Measurements from ENCODE around the gene TRABD2B.

The TRABD2B gene

DNA sequence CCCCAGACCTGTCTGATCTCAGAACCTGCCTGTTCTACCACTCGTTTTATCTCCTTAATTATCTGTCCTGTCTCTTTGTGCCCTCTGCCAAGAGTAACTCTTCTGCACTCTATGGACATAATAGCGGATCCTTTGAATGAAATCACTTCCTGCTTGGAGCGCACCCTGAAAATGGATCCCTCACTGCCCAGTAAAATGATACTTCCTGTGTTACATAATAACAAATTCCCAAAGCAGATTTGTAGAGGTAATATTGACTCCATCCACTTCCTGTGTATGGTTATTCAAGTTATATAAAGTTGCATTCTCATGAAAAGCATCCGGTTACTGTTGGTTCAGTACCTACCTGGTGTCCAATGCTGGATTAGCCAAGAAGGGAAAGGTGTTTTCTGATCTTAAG is 246.0 kb downstream of the TRABD2B start:
- DNase-seq, result no peak

DNA sequence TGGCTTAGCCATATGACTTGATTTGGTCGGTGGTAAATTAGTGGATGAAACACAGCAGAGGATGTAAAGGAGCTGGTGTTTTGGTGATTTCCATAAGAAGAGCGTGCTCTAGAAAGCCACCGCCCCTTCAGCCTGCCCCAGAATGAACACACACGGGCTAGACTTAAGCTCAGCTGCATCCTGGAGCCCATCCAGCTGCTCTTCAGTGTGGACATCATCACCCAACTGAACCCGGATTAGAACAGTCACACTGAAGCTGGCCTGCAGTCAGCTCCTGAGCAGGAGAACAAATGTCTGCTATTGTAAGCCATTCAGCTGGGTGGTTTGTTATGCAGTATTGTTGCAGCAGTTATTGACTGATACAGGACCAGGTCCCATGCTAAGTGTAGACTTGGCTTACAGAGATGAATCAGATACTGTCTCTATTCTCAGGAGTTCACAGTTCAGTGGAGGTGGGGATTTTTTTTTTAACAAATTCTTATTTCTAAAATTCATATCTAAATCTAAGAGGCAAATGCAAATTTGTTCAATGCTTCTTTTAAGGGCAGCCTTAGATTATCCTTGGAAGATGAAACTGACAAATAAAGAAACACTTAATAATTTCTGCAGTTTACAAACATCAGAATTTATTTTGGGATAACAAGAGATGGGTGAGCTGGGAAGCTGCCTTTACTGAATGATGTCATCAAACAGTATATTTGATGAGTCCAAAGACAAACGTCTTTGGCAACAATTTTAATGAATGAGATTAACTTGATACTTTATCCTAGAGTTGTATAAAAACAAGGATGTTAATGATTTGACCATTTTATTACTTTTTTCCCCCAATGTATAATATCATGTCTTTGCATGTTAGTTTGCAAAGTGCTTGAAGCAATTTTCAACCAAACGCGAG is 251.2 kb downstream of the TRABD2B start:
- DNase-seq, result no peak

DNA sequence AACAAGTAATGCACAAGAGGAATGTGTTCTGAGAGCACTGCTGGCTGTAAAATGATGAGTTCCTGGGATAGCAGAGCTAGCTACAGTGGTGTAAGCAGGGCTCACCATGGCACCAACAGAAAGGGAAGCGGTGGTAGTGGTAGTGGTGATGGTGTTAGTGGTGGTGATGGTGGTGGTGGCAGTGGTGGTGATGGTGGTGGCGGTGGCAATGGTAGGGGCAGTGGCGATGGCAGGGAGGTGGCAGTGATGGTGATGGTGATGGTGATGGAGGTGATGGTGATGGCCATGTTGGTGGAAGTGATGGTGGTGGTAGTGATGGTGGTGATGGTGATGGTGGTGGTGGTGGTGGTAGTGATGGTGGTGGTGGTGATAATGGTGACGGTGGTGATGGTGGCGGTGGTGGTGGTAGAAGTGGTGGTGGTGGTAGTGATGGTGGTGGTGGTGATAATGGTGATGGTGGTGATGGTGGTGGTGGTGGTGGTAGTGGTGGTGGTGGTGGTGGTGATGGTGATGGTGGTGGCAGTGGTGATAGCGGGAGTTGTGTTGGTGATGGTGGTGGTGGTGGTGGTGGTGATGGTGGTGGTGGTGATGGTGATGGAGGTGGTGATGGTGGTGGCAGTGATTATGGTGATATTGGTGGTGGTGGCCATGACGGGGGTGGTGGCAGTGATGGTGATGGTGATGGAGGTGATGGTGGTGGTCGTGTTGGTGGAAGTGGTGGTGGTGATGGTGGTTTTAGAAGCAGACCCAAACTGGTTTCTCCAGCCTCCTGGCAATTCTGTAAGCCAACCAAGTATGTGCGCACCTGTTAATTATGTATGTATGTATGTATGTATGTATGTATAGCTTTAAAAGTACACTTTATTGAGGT is 254.1 kb downstream of the TRABD2B start:
- DNase-seq, result no peak

DNA sequence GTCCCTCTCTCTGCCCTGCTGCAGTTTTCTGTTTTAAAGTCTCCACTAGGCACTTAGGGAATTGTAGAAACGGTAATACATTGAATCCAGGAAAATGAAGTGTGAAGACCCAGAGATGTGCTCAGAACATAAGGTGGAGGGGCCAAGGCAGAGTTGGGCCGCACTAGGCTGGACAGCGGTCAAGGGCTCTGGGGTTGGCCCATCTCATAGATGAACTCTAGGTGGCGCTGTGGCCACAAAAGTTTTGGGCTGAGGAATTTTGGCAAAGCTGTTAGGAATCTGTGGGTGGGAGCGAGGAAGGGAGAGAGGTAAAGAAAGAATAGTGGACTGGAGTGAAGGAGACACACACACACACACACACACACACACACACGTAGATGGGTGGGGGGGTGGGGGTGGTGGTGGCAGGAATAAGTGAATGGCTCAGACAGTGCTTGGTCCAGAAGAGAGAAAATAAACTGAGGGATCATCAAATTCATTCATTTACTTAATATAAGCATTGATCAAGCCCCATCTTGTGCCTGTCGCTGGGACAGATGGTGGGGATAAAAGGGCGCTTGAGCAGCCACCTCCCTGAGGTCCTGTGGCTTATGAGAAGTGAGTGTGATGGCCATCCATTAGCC is 258.5 kb downstream of the TRABD2B start:
- DNase-seq, result peak; percentile 82

DNA sequence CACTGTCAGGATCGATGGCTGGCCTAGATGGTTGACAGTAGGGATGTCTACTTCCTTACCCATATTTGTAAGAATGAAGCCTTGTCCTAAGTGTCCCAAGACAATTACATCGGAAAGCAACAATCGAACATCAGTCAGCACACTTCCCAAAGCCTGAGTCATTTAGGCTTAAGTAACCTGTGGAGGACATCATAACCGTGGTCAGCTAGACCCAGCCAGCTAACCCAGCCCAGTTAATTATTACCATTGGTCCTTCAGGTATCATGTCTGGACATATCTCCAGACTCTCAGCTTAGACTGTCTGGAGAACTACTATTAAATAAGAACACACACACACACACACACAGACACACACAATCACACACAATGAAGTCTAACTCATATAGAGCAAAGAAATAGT is 264.7 kb downstream of the TRABD2B start:
- DNase-seq, result no peak

DNA sequence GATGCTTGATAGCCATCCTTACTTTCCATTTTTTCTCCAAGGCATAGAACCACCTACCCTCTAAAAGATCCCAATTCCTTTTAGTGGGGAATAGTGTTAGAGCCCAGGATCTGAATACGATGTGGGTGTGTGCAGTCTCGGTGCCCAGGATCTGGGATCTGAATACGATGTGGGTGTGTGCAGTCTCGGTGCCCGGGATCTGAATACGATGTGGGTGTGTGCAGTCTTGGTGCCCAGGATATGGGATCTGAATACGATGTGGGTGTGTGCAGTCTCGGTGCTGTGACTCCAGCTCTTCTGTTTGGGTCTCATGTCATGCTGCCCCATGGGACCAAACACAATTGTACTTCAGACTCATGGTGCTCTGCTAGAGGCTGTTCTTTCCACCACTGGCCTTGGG is 265.5 kb downstream of the TRABD2B start:
- no peak for DNase-seq

DNA sequence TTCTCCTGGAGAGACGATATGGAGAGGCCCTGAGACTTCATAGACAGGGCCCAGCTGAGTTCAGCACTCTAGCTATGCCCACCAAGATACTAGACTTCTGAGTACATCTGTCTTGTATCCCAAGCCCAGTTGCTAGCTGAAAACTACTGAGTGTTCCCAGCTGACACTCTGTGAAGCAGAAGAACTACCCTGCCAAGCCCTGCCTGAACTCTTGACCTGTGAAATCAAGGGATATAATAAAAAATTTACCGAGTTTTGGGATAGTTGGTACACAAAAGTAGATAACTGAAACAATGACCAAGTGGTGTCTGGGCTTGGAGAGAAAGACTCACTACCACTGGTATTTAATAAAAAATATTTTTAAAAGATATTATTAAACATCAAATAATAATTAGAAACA is 267.5 kb downstream of the TRABD2B start:
- DNase-seq, result no peak

DNA sequence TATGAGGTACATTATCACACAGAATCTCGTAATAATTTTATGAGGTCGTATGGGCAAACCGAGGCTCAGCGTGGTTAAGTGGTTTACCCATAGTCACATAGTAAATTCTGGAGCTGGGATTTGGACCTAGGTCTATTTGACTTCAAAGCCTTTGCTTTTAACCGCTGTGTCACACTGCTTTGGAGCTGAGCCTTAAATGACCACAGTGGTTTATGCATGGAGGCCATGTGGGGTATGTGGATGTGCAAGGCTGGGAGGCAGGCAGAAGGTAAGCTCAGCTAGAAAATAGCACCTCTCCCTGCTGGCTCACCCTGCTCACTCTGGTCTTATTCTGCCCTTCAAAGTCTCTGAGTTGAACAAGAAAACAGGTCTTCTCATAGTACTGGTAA is 269.5 kb downstream of the TRABD2B start:
- DNase-seq, result no peak

DNA sequence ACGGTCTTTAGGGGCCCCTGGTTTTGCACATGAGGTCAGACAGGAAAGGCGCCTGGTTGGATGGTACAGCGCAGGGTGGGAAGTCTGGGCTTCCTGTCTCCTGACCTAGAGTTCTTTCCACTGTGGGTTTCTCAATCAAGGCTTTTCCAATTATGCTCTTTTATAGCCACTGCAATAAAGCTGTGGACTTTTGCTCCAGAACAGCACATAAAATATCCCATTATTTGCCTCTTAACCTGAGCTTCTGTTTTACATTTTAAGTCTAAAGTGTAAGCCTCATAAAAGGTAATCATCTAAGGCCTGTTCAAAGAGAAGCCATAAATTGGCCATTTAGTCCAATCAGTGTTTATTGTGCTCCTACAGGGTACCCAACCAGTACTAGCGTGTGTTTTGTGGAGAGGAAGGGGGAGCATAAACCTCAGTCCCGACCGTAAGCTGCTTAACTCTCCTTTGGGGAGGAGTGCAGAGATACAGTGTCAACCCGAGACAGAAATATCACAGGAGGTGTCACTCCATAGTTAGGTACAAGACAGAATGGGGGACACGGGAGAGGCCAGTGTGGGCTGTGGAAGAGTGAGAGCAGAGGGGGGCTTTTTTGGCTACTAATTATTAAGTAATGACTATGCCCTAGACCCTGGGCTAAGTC is 270.0 kb downstream of the TRABD2B start:
- DNase-seq, result no peak

DNA sequence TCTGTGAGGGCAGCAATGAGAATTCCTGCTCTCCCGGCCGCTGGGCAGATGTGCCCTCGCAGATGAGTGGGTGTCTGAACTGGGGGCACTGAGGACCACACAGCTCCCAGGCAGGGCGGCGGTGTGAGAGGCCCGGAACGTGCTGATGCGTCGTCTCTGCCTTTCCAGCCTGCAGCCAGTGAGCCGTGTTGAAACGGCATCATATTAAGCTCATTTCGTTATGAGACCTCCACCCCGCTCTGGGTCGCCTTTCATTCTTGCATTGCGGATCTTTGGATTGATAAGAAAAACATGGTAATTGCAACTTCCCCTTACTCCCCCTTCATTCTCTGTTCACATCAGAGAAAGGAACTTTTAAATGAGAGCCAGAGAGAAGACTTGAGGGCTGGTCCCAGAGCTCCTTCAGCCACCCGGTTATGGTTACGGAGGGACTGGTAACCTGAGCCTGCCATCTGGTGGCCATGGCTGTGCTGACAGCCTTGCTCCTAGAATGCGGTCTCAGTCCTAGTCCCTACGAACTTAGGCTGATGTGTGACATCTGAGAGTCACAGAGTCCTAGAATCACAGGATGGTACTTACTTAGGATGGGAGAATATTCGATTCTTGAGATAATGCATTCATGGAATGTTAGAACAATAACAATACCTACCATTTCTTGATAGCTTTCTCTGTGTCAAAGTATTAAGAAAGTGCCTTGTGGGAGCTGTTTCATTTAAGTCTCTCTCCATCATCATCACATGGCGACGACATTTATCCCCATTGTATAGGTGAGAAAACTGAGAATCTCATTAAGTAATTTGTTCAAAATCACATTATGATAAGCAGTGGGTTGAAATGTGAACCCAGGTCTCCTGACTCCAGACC is 271.0 kb downstream of the TRABD2B start:
- DNase-seq, result peak; percentile 85

DNA sequence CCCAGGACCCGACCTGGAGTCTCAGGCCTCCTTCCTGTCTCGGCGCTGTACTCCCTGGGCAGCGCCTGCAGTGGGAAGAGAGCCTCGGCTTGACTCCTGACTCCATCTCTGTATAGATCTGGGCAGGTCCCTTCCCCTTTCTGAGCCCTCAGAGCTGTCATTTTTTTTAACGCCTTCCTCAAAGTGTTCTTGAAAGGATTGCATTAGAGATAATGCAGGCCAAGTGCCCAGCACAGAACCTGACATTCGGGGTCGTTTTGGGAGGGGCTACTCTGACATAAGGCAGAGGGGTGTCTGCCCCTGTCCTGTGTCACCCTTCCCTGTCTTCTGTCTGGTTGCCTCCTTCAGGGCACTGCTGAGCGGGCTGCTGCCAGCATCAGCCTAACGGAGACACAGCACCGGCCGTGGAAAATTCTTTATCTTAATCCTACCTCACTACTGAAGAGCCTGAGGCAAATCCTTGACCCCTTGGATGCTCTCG is 271.6 kb downstream of the TRABD2B start:
- no peak for DNase-seq

DNA sequence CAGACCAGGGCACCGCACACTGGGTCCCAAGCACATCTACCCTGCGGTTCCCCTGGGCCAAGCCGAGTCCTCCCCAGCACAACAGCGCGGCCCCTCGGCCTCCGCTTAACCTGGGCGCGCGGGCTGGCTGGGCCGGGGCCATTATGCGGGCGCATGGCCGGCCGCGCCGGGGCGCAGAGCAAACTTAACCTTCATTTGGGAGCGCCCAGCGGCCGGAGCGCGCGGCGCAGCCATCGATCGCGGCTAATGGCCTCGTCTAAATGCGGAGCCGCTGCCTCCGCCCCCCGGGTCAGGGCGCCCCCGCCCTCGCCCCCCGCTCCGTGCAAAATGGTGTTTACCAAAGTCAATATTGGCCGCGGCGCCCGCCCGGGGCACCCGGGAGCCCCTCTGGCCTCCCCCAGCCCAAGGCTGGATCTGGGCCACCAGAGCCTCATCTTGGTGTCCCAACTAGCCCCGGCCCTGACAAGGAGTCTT is 272.1 kb downstream of the TRABD2B start:
- no peak for DNase-seq

DNA sequence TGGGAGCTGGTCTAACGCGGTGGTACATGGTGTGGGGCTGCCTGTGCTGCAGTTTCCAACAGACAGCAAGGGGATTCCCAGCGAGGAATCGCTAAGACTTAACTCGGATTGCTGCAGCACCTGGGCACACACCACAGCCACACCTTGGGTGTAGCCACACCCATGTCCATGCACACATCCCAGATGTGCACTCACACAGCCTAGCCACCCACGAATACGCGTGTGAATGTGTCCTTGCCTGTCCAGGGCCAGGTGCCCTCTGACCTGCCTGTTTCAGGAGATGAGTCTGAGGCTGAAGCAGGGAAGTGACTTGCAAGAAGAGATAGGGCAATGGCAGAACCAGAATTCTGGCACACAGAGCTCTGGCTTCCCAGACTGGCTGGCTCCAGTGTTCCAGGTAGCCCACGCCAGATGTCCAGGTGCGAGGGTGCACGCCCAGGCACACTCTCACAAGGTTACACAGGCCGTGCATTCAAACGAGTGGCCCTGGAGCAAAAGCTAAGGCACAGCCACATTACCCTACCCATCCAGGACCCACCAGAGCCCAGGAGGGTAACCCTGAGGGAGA is 272.7 kb downstream of the TRABD2B start:
- no peak for DNase-seq

DNA sequence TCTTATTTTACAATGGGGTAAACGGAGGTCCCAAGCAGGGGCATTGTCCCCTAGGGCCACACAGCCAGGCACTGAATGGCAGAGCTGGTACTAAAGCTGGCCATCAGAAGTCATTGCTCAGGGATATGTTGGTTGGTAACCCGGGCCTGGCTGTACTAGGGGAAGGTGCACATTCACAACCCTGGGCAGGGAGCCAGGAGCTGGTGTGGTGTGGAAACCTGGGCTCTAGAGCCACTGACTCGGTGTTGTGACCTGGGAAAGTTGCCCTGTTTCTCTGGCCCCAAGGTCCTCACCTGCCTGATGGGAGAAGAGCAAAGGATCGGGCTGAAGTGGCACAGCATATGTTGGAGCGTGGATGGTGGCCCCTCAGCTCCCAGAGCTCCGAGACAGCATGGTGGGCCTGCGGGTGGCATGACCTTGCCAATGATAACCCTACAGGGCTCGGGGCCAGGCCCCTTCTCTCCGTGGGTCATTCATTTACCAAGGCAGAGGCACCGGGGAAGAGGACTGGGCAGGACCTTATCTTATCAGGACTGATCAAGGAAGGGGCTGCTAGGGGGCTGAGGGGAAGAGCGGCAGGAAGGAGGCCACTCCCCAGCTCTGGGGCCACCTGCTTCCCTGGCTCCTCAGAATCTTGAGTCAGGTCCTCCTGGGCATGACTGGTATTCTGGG is 274.1 kb downstream of the TRABD2B start:
- DNase-seq, result no peak

DNA sequence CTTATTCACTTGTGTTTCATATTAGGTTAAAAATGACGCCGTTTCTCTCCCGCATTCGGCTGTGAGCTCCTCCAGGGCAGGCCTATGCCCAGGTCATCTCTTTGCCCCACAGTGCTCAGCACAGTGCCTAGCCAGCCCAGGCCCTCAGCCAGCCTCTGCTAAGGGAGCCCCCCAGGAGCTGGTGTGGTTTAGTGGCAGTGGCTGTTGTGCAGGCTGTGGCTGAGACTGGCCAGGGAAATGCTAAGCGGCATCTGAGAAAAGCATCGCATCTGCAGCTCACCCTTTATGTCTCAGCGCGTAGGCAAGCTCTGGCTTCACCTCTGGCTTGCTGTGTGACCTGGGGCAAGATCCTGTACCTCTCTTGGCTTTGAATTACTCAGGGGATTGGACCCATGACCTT is 275.1 kb downstream of the TRABD2B start:
- DNase-seq, result no peak

DNA sequence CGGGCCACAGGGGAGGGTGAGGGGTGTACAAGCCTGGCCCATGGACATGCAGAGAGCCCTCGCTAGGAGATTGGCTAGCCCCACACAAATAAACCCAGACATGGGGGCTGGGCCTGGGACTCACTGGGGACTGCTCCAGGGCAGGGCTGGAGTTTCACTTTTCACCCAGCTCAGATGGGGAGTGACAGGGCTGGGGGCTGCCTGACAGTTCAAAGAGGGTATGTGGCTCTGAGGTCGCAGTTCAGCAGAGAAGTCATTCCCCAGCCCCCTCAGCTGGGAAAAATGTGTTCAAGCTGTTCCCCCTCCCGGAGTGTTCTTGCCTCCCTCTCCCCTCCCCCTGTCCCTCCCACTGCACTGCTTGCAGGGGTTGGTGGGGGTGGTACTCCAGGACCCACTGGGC is 277.1 kb downstream of the TRABD2B start:
- no peak for DNase-seq

DNA sequence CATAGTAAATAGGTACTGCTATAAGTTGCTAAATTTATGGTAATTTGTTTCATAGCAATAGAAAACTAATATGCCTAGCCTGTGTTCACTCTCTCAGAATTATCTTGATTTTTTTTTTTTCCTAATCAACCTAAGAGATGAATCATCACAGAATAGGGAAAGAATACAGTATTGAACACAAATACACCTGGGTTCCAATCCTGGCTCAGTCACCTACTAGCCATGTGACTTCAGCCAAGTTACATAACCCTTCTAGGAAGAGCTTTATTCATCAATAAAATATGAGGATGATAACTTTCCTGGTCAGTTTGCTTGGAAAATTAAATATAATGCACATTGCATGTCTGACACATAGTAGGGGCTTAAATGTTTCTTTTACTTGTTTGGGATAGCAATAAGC is 279.8 kb downstream of the TRABD2B start:
- no peak for DNase-seq

DNA sequence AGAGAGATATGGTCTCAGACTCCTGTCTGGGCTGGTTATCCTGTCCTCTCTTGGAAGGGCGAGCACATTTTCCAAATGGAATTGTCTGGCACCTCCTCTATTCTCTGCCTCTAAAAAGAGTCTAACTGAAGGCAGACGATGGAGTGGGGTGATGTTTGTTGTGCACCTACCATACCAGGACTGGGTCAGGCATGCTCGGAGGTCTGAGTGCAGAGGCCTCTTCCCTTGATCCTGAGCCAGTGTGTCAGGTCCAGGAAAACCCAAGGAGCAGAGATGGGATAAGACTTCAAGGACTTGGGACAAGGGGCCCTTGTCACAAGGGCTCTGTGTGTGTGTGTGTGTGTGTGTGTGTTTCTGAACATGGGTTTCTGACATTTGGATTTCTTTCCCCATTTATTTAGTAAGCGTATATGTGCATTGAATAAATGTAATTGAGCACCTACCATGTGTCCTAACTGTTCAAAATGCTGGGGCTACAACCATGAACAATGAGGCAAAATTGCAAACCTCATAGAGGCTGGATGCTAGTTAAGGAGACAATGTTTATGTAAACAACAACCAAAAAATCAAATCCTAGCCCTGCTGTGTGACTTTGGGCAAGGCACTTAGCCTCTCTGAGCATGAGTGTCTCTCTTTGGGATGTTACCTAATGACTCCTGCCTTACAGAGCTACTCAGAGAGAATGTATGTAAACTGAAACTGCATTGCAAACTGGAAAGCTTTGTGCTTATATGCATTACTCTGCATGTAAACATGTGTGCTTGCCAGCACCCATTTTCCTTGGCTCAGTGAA is 283.0 kb downstream of the TRABD2B start:
- DNase-seq, result no peak

DNA sequence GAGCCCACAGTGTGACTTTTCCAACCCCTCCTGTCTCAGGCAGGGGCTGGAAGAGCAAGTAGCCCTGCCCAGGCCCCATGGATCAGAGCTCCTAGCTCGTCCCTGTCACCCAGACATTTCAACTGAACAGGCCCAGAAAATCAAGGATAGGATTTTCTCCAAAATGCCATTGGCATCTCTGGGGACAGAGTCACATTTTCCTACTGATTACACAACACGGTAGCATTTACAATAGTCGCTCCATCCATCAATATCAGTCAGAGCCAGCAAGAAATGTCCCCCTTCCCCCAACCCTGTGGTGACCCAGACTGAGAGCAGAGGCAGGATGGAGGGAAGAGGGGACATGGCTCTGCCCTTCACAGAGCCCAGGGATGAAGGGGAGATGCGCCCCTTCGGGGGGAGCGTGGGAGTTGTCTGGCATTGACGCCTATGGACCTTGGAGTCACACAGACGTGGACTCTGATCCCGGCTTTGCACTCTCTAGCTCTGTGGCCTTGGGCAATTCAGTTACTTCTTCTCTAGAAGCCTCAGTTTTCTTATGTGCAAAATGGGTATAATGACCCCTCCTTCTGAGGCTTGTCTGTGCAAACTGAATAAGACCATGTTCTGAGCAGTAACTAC is 283.7 kb downstream of the TRABD2B start:
- no peak for DNase-seq

Data from right hindlimb (tissue), 1 donor.